Measurements from ENCODE around the gene PCBP4.

Gene PCBP4

DNA sequence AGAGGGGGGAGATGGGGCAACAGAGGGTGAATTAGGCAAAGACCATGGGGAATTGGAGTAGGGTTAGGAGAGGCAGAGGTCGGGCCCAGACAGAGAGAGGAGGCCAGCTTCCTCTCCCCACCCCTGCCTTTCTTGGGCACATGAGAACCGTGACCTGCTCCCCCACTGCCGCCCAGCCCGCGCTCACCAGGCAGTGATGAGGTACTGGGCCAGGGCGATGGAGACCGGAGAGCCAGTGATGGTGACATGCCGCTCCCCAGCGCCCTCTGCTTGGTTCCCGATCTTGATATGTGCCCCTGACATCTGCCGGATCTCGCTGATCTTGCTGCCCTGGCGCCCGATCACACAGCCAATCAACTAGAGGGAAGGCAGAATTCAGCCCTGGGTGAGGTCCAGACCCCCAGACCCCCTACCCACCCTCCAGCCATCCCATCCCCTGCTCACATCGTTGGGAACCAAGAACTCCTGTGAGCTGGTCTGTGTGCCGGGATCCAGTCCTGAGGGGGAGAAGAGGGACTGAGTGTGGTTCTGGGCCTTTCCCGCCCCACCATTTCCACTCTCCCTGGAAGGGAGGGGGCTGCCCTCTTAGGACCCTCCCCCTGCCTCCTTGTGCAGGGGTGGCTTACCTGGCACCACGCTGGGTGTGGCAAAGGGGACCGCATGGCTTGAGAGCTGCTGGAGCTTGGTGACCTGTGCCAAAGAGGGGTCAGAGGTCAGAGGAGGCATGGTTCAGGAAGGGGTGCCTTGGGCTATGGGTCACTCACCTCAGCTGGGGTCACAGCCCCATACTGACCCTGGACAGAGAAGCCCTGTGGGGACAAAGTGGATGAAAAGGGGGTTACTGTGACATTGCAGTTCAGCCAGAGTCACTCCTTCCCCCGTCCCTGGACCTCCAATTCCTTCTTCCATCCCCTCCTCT, 8.4 kb downstream of the PCBP4 start:
- Histone ChIP-seq H3K9me3 (ENCODE audit: insufficient read depth, low read length) (no peaks in the 10 kb centered on the region), H3F3A (ENCODE audit: insufficient read depth) (no peaks in the 10 kb centered on the region), H4K20me1 (ENCODE audit: low read depth, low read length) (no peaks in the 10 kb centered on the region), H3K27ac (ENCODE audit: low read depth, low read length) (no peak overlapping the region), H3K27me3 (ENCODE audit: low read length) (no peaks in the 10 kb centered on the region), H3K79me2 (ENCODE audit: insufficient read depth, low read length) (no peaks in the 10 kb centered on the region), H3K9me2 (replicated peaks; ENCODE audit: insufficient read depth, low read length) (no peaks in the 10 kb centered on the region), H3K9ac (ENCODE audit: low read length) (no peak overlapping the region), H3K4me3 (ENCODE audit: insufficient read depth, low read length, poor library complexity, severe bottlenecking) (no peak overlapping the region), H3K4me2 (ENCODE audit: low read depth, low read length, poor library complexity, severe bottlenecking) (no peak overlapping the region), H3K36me3 (ENCODE audit: low read length) (no peaks in the 10 kb centered on the region), H2AFZ (ENCODE audit: low read depth, low read length, severe bottlenecking) (no peak overlapping the region)
- TF ChIP-seq, protein P1, sequence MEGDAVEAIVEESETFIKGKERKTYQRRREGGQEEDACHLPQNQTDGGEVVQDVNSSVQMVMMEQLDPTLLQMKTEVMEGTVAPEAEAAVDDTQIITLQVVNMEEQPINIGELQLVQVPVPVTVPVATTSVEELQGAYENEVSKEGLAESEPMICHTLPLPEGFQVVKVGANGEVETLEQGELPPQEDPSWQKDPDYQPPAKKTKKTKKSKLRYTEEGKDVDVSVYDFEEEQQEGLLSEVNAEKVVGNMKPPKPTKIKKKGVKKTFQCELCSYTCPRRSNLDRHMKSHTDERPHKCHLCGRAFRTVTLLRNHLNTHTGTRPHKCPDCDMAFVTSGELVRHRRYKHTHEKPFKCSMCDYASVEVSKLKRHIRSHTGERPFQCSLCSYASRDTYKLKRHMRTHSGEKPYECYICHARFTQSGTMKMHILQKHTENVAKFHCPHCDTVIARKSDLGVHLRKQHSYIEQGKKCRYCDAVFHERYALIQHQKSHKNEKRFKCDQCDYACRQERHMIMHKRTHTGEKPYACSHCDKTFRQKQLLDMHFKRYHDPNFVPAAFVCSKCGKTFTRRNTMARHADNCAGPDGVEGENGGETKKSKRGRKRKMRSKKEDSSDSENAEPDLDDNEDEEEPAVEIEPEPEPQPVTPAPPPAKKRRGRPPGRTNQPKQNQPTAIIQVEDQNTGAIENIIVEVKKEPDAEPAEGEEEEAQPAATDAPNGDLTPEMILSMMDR (IDR thresholded peaks at IDR 0.05; ENCODE audit: insufficient read depth, low read length, poor library complexity, severe bottlenecking): no peak
- TF ChIP-seq EZH2phosphoT487 (conservative IDR thresholded peaks at IDR 0.05; ENCODE audit: low read length): no peak

DNA sequence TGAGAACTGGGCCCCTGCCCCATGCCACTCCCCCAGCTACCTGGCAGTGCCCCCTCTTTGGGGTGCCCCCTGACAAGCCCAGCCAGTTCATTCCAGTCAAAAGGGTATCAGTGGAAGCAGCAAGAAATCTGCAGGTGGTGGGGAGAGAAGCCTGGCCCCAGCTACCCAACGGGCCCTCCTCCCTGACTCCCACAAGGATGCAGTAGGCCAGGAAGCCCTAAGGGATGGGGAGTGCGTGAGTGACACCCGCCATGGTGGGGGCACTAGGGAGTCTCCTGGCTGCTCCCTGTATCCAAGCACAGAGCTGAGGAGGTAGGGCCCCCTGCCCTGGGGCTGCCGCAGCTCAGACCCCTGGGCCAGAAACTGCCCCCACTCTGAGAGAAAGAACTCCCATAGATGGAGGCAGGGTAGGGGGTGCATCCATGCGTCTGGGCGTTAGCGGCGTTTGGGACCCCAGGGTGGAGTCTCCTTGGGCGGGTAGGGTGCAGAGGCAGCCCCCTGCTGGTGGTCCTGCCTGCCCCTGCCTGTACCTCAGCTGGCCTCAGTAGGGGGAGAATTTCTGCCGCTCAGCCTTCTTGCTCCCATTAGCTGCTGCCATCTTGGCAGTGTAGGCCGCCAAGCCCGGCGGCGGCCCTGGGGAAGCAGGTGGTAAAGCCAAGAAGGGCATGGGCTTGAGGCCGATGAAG, 9.6 kb downstream of the PCBP4 start:
- Histone ChIP-seq H3K4me3 (ENCODE audit: insufficient read depth, low read length, poor library complexity, severe bottlenecking) (no peak overlapping the region), H3K27me3 (ENCODE audit: low read length) (no peaks in the 10 kb centered on the region), H3F3A (ENCODE audit: insufficient read depth) (no peaks in the 10 kb centered on the region), H3K79me2 (ENCODE audit: insufficient read depth, low read length) (no peaks in the 10 kb centered on the region), H4K20me1 (ENCODE audit: low read depth, low read length) (no peaks in the 10 kb centered on the region), H3K9me2 (replicated peaks; ENCODE audit: insufficient read depth, low read length) (no peaks in the 10 kb centered on the region), H3K27ac (ENCODE audit: low read depth, low read length) (no peak overlapping the region), H3K36me3 (ENCODE audit: low read length) (no peaks in the 10 kb centered on the region), H3K9ac (ENCODE audit: low read length) (no peak overlapping the region), H2AFZ (ENCODE audit: low read depth, low read length, severe bottlenecking) (no peak overlapping the region), H3K4me2 (ENCODE audit: low read depth, low read length, poor library complexity, severe bottlenecking) (no peak overlapping the region), H3K9me3 (ENCODE audit: insufficient read depth, low read length) (no peaks in the 10 kb centered on the region)
- TF ChIP-seq EZH2phosphoT487 (conservative IDR thresholded peaks at IDR 0.05; ENCODE audit: low read length): no peak
- TF ChIP-seq, protein P1 (IDR thresholded peaks at IDR 0.05; ENCODE audit: insufficient read depth, low read length, poor library complexity, severe bottlenecking): no peak

DNA sequence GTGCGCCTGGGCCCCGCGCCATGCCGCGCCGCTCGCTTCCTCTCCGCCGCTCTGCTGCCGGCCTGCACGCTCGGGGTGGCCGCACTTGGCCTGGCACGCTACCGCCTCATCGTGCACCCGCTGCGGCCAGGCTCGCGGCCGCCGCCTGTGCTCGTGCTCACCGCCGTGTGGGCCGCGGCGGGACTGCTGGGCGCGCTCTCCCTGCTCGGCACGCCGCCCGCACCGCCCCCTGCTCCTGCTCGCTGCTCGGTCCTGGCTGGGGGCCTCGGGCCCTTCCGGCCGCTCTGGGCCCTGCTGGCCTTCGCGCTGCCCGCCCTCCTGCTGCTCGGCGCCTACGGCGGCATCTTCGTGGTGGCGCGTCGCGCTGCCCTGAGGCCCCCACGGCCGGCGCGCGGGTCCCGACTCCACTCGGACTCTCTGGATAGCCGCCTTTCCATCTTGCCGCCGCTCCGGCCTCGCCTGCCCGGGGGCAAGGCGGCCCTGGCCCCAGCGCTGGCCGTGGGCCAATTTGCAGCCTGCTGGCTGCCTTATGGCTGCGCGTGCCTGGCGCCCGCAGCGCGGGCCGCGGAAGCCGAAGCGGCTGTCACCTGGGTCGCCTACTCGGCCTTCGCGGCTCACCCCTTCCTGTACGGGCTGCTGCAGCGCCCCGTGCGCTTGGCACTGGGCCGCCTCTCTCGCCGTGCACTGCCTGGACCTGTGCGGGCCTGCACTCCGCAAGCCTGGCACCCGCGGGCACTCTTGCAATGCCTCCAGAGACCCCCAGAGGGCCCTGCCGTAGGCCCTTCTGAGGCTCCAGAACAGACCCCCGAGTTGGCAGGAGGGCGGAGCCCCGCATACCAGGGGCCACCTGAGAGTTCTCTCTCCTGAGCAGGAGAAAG, 11.1 kb downstream of the PCBP4 start:
- no peaks in the 10 kb centered on the region for H4K20me1 ChIP-seq (ENCODE audit: low read depth, low read length)
- H3K4me3 ChIP-seq (ENCODE audit: insufficient read depth, low read length, poor library complexity, severe bottlenecking): no peak overlapping the region
- H3K79me2 ChIP-seq (ENCODE audit: insufficient read depth, low read length): no peaks in the 10 kb centered on the region
- no peaks in the 10 kb centered on the region for H3K27me3 ChIP-seq (ENCODE audit: low read length)
- H3K36me3 ChIP-seq (ENCODE audit: low read length): no peaks in the 10 kb centered on the region
- H3K9me3 ChIP-seq (ENCODE audit: insufficient read depth, low read length): no peaks in the 10 kb centered on the region
- no peak overlapping the region for H3K4me2 ChIP-seq (ENCODE audit: low read depth, low read length, poor library complexity, severe bottlenecking)
- H3F3A ChIP-seq (ENCODE audit: insufficient read depth): no peaks in the 10 kb centered on the region
- no peak for TF ChIP-seq EZH2phosphoT487 (conservative IDR thresholded peaks at IDR 0.05; ENCODE audit: low read length)
- TF ChIP-seq, protein P1 (IDR thresholded peaks at IDR 0.05; ENCODE audit: insufficient read depth, low read length, poor library complexity, severe bottlenecking): no peak
- no peak overlapping the region for H2AFZ ChIP-seq (ENCODE audit: low read depth, low read length, severe bottlenecking)
- no peaks in the 10 kb centered on the region for H3K9me2 ChIP-seq (replicated peaks; ENCODE audit: insufficient read depth, low read length)
- H3K27ac ChIP-seq (ENCODE audit: low read depth, low read length): no peak overlapping the region
- no peak overlapping the region for H3K9ac ChIP-seq (ENCODE audit: low read length)
